Measurements from ENCODE around the gene ZNF132. TPM values are rescaled to one million over a fixed set of nuclear protein-coding genes. Genes with fewer than 3 reads are reported as not detected.
"Not testable (repeated sequence)": the region's sequence is repeated elsewhere in the genome, so short reads cannot be mapped to it uniquely, and the experiment has no call there.

Gene ZNF132
- total RNA-seq, 1 donor from 2014 or later, result 4.0 TPM

DNA sequence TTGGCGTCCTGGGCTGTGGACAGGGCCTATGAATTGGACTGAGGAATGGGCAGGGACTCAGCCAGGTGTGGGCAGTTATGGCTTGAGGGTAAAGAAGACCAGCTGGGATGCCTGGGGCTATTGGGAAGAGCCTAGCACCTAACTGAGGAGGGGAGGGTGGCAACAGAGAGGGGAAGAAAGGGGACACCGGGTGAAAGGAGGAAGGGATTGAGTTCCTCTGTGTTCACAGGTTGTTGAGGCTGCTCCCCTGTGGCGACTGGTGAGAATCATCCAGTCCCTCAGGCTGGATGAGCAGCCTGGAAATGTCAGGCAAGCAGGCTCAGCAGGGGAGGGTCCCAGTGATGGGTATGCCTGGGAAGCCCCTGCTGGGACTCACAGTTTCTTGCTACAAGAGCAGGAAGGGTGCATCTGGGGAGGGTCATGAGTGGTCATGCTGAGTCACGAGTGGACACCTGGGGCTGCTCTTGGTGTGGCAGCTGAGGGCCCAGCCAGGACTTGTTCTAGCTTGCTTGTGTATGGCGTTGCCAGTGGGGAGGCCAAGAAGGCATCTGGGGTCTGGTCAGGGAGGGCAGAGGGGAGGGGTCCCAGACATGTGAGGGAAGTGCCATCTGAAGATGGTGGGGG, 28.4 kb upstream of the ZNF132 start:
- no peak for DNase-seq (ENCODE audit: low spot score)

DNA sequence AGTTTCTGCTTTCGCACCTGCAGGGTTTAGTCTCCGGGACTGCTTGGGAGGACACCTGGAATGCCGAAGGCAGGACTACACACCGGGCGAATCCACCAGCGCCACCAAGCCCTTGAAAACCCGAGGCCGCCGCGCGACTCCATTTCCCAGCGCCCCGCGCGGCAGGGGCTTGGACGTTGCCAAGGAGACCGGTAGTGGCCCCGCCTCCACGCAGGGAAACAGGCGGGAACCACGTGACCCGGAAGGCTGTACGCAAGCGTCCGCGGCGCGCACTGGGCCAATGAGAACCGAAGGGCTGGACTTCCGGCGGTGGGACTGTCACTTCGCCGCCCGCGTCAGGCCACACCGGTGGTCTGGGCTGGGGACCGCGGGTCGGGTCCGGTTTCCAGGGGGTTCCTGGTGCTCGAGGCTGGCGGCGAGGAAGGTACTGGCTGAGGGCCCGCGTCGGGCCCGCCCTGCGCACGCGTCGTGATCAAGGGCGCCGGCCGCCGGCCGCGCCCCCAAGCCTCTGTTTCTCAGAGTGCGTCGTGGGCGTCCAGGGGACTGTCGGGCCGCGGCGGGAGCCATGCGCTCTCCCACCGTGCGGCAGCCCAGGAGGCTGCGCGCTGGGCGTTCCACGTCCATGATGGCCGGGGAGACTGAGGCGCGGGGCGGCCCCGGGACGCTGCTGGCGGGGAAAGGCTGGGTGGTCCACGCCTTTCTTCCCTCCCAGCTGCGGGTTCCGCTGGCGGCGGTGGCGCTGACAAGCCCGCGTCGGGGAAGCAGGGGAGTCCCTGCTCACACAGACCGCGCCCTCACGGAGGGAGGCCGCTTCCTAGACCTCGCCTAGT, 27.0 kb upstream of the ZNF132 start, which contains the start of gene ZNF324:
ZNF324 (plus strand) TSS at position 321 of the 830 bp plus-strand sequence. CDS start 2,106 bp downstream, outside the sequence.
- DNase-seq (ENCODE audit: low spot score), result peak; percentile 100

DNA sequence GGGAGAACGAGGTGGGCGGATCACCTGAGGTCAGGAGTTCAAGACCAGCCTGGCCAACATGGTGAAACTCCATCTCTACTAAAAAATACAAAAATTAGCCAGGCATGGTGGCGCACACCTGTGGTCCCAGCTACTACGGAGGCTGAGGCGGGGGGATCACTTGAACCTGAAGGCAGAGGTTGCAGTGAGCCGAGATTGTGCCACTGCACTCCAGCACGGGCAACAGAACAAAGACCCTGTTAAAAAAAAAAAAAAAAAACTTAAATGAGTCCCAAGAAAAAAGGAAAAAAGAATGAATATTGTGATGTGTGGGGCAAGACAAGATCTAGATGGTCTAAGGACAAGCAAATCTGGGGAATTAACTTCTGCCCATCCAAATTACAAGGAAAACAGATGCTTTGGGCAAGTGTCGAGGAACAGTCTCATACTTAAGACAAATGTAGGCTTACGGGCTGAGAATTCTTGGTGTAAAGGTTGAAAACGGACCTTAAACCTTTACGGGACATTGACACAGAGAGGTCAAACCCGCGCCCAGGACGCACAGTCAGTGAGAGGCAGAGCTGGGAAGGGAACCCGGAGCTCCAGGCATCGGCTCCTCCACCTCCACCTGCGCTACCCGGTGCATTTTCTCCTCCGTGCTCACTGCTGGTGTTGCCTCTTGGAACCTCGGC, 26.3 kb upstream of the ZNF132 start:
- no peak for DNase-seq (ENCODE audit: low spot score)

DNA sequence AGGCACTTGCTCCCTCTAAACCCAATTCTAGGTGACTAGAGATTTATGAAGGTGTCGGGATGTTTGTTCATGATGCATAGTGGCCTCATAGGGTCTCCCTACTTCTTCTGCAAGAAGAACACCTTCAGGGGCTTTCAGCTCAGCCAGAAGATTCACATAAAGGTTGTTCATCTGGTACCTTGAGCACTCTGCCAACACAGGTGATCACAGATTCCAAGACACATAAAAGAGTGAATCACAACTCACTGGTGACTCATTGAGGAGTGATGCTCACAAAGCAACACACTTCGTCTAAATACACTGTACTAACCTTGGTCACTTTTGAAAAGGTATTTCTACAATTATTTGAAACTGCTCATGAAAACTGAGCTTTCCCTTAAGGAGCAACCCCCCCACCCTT, 20.1 kb upstream of the ZNF132 start:
- DNase-seq (ENCODE audit: low spot score), result no peak

DNA sequence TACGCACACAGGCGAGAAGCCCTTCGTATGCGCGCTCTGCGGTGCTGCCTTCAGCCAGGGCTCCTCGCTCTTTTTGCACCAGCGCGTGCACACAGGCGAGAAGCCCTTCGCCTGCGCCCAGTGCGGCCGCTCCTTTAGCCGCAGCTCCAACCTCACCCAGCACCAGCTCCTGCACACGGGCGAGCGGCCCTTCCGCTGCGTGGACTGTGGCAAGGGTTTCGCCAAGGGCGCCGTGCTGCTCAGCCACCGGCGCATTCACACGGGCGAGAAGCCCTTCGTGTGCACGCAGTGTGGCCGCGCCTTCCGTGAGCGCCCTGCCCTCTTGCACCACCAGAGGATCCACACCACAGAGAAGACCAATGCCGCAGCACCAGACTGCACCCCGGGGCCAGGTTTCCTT, 16.2 kb upstream of the ZNF132 start:
- DNase-seq (ENCODE audit: low spot score), result no peak

DNA sequence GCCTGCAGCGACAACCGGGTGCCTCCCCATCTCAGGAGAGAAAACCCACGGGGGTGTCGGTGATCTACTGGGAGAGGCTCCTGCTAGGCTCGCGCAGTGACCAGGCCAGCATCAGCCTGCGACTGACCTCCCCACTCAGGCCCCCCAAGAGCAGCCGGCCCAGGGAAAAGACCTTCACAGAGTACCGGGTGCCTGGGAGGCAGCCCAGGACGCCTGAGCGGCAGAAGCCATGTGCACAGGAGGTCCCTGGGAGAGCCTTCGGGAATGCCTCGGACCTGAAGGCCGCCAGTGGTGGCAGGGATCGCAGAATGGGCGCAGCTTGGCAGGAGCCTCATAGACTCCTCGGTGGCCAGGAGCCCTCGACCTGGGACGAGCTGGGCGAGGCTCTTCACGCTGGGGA, 15.4 kb upstream of the ZNF132 start:
- DNase-seq (ENCODE audit: low spot score), result no peak

DNA sequence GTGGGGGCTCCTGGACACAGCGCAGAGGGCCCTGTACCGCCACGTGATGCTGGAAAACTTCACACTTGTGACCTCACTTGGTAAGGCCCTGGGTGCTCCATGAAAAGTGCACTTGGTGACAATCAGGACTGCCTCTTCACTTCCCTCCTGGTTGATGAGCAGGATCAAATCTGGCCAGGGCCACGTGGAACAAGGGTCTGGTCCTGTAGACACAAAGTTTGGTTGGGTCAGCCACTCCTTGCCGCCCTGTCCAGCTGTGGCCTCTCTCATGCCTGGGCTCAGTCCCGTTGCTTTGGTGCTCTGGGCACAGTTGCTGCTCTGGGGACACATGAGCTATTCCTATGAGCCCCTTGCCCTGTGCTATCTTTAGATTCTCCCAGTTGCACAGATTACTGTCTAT, 13.8 kb upstream of the ZNF132 start:
- no peak for DNase-seq (ENCODE audit: low spot score)

DNA sequence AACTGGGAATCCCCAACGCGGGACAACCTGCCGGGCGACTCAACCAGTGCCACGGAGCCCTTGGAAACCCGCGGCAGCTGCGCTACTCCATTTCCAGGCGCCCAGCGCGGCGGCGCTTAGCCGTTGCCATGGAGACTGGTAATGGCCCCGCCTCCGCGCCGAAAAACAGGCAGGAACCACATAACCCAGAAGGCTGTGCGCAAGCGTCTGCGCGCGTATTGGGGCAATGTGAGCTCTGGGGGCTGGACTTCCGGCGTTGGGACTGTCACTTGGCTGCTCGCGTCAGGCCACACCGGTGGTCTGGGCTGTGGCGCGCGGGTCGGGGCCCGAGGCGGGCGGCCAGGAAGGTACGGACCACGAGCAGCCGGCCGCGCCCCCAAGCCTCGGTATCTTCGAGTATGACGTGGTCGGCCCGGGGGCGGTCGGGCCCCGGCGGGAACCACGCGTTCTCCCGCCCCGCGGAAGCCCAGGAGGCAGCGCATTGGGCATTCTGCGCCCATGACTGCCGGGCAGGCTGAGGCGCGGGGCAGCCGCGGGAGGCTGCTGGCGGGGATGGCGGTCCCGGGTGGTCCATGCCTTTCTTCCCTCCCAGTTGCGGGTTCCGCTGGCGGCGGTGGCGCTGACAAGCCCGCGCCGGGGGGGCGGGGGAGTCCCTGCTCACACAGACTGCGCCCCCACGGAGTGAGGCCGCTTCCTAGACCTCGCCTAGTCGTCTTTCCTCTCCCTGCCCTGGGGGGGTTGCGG, 11.6 kb upstream of the ZNF132 start, which contains the start of gene ZNF324B:
ZNF324B (plus strand) TSS at position 265 of the 744 bp plus-strand sequence. CDS start 2,080 bp downstream, outside the sequence.
- DNase-seq (ENCODE audit: low spot score), result peak; percentile 99

DNA sequence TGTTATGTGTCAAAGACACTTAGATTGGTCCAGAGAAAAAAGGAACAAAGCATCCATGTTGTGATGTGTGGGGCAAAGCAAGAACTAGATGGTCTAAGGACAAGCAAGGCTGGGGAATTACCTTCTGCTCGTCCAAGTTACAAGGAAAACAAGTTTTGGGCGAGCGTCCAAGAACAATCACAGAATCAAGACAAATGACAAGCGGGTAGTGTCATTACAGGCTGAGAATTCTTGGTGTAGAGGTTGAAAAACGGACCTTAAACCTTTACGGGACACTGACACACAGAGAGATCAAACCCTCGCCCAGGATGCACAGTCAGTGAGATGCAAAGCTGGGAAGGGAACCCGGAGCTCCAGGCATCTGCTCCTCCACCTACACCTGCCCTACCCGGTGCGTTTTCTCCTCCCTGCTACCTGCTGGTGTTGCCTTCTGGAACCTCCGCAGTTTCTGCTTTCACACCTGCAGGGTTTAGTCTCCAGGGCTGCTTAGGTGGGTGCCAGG, 11.0 kb upstream of the ZNF132 start:
- no peak for DNase-seq (ENCODE audit: low spot score)

DNA sequence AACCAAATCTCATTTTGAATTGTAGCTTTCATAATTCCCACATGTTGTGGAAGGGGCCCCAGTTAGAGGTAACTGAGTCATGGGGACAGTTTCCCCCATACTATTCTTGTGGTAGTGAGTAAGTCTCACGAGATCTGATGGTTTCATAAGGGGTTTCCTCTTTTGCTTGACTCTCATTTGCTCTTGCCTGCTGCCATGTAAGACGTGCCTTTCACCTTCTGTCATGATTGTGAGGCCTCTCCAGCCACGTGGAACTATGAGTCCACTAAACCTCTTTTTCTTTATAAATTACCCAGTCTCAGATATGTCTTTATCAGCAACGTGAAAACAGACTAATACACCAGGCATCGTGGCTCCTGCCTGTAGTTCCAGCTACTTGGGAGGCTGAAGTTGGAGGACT, 10.0 kb upstream of the ZNF132 start:
- not testable (repeated sequence) for DNase-seq (ENCODE audit: low spot score)

DNA sequence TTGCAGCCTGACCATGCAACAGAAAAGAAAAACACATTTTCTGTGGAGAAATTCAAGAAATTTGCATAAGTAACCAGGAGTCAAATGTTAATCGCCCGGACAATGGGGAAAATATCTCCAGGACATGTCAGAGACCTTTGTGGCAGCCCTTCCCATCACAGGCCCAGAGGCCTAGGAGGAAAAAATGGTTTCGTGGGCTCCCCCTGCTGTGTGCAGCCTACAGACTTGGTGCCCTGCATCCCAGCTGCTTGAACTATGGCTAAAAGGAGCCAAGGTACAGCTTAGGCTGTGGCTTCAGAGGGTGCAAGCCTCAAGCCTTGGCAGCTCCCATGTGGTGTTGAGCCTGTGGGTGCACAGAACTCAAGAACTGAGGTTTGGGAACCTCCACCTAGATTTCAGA, 8.9 kb upstream of the ZNF132 start:
- DNase-seq (ENCODE audit: low spot score), result not testable (repeated sequence)

DNA sequence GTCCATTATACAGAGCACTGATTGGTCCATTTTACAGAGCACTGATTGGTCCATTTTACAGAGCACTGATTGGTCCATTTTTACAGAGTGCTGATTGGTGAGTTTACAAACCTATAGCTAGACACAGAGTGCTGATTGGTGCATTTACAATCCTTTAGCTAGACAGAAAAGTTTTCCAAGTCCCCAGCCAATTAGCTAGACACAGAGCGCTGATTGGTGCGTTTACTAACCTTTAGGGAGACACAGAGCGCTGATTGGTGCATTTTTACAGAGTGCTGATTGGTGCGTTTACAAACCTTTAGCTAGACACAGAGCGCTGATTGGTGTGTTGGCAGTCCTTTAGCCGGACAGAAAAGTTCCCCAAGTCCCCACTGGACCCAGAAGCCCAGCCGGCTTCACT, 3.0 kb upstream of the ZNF132 start:
- not testable (repeated sequence) for DNase-seq (ENCODE audit: low spot score)

DNA sequence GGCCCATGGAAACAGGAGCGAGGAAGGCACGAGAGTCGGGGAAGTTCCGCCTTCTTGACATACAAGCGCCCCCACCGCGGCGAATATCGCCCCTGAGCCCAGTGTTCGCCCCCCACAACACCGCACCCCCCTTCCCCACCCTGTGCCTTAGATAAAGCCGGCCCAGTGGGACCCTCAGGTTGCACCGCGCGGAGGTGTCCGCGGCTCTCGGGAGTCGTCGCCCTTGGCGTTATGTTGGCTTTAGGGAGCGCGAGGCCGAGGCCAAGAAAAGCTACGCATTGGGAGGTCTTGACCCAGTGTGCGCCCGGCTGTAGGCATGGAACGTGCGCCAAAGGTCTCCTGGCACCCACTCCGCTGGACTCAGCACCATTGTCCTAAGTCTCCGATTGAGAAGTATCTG, 603 bp upstream of the ZNF132 start:
- DNase-seq (ENCODE audit: low spot score), result no peak

DNA sequence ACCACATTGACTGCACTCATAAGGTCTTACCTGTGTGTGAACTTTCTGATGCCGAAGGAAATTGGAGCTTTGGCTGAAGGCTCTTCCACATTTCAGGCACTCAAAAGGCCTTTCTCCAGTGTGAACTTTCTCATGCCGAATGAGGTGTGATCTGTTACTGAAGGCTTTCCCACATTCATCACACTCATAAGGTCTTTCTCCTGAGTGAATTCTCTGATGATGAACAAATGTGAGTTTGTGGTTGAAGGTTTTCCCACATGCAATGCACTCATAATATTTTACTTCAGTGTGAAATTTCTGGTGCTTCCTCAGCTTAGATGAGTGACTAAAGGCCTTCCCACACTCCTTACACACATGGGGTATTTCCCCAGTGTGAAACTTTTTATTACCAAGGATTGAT, 5.7 kb downstream of the ZNF132 start:
- DNase-seq (ENCODE audit: low spot score), result no peak

DNA sequence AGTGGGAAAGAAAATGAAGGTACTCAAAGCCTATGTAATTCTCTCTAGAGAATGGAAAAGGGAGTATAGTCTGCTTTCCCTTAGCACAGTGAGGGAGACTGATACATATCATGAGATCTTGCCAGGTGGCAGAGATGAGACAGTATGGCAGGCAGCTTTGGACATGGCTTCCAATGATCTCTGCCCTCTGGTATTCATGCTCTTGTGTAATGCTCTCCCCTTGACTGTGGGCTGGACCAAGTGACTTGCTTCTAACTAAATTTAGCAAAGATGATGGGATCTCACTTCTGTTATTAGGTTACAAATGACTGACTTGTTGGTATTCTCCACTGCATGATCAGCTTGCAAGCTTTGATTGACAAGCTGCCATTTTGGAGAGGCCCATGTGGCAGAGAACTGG, 10.2 kb downstream of the ZNF132 start:
- no peak for DNase-seq (ENCODE audit: low spot score)

DNA sequence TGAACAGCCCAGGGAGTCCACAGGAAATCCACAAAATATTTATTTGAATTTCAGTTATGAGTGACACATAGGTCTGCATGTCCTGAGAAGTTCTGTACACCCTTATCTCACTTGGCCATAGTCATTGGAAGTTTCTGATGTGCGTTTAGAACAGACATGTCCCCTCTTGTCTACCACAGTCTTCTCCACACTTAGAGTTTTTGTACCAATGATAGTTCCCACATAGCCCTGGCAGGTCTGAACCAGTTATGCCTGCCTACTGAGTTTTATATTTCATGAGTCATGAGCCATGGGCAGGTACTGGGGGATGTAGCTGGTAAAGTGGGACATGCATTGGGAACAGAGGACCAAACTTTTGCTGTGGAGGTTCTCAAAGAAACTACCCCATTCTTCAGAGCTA, 11.3 kb downstream of the ZNF132 start:
- no peak for DNase-seq (ENCODE audit: low spot score)

DNA sequence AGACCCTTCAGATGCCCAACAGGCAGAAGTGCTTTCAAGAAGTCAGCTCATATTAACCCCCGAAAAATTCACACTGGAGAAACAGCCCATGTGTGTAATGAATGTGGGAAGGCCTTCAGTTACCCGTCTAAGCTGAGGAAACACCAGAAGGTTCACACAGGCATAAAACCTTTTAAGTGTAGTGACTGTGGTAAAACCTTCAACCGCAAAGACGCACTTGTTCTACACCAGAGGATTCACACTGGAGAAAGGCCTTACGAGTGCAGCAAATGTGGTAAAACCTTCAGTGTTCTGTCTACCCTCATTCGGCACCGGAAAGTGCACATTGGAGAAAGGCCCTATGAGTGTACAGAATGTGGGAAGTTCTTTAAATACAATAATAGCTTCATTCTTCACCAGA, 22.9 kb downstream of the ZNF132 start:
- DNase-seq (ENCODE audit: low spot score), result no peak

DNA sequence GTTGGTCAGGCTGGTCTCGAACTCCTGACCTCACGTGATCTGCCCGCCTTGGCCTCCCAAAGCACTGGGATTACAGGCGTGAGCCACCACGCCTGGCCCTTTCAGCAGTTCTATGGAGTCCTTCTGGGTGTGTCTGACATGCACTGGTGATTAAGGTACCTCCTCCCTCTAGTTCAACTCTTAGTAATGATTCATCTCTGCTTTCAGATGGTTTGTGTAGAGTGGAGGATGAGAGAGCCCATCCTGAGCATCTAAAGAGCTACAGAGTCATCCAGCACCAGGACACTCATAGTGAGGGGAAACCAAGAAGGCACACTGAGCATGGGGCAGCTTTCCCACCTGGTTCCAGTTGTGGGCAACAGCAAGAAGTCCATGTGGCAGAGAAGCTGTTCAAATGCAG, 23.3 kb downstream of the ZNF132 start:
- no peak for DNase-seq (ENCODE audit: low spot score)

DNA sequence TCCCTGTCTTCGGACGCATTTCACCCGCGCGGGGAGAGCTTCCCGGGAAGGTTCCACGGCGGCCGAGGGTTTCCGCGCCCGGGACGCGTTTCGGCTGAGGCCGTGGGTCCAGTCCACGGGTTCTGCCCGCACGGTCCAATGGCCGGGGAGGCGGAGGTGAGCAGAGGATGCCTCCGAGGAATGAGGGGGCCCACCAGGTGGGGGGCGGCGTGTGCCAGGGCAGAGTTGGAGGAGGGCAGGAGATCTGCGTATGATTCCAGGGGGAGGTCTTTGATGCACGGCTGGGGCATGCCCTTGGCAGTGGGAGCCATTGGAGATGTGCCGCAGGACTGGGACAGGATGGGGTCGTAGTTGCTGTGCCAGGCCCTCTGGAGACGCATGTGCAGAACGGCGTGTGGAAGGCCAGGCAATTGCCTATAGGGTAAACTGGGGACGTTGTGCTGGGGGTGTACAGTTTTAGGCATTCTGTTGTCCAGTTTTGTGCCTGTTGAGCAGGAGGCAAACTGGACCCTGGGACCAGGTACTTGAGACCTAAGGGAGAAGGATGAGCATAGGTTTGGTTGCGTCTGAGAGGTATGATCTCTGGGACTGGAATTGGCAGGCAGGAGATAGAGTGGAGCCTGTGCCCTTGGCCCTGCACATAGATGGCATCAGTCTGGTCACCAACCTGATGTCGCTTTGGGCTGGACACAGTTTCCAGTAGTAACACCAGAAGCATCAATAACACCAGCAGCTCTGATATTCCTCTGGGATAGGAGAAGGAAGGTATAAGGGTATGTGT, 30.8 kb downstream of the ZNF132 start:
- no peak for DNase-seq (ENCODE audit: low spot score)
